WERI-Rb-1 (cell line): ENCODE measurements around the gene IGFL1.
"Not testable (repeated sequence)": the region's sequence is repeated elsewhere in the genome, so short reads cannot be mapped to it uniquely, and the experiment has no call there.

Experiments
- DNase-seq: peaks from one replicate; pipeline ENCODE4 v3.0.0-alpha.2; 2020
- H3K27ac ChIP-seq: fragments of 250-450 bp; sonication (Bioruptor Pico); 2 replicates; pipeline ENCODE4 v1.5.1; 2020; ENCODE audit warnings: mild to moderate bottlenecking, moderate library complexity
- H3K27me3 ChIP-seq: fragments of 250-450 bp; sonication (Bioruptor Pico); 2 replicates; pipeline ENCODE4 v1.5.1; 2021; ENCODE audit warnings: mild to moderate bottlenecking, low read depth, moderate library complexity; ENCODE audit not compliant: insufficient read depth, severe bottlenecking
- H3K36me3 ChIP-seq: fragments of 250-450 bp; sonication (Bioruptor Pico); 2 replicates; pipeline ENCODE4 v1.5.1; 2020; ENCODE audit warnings: mild to moderate bottlenecking, moderate library complexity
- H3K4me3 ChIP-seq: 2 replicates; pipeline ENCODE4 v1.5.1; 2011; ENCODE audit warnings: low read depth, mild to moderate bottlenecking, control low read depth, low read length
- H3K9me3 ChIP-seq: fragments of 250-450 bp; sonication (Bioruptor Pico); 2 replicates; pipeline ENCODE4 v1.5.1; 2021; ENCODE audit warnings: mild to moderate bottlenecking, moderate library complexity; ENCODE audit not compliant: severe bottlenecking
- CTCF ChIP-seq: IDR thresholded peaks from 2 replicates; pipeline ENCODE4 v1.5.1; 2011; ENCODE audit warnings: low read depth, mild to moderate bottlenecking, control low read depth, inconsistent platforms, low read length

The IGFL1 gene

DNA sequence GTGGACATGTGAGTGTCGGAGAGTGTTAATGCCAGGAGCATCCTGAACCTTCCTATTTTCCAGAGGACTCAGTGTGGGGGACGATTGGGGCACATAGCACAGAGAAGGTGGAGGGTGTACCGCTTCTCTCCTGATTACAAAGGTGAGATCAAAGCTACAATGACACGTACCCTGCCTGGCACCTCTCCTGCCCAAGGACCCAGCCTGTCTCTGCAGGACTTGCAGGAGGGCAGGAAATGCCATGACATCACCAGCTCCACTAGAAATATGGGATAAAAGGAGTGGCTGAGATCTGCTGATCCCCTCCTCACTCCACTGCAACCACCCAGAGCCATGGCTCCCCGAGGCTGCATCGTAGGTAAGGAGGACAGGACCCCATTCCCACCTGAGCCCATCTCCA is at the start of gene IGFL1:
Gene IGFL1, plus strand, starts transcription at position 301 of the 400 bp plus-strand sequence. Its CDS starts 33 bp downstream, at position 334.
- no peak within 1 kb of the TSS for H3K27ac ChIP-seq
- H3K27me3 ChIP-seq, result no peaks in the 10 kb centered on the region
- no peak for TF ChIP-seq CTCF
- DNase-seq, result no peak
- H3K4me3 ChIP-seq, result no peak within 1 kb of the TSS
- no peaks in the 10 kb centered on the region for H3K9me3 ChIP-seq
- H3K36me3 ChIP-seq, result no peaks in the 10 kb centered on the region

- H3K27ac ChIP-seq, result no peak overlapping the region
- no peak overlapping the region for H3K4me3 ChIP-seq
- H3K36me3 ChIP-seq, result no peaks in the 10 kb centered on the region
- no peak for DNase-seq
- H3K9me3 ChIP-seq, result no peaks in the 10 kb centered on the region
- no peaks in the 10 kb centered on the region for H3K27me3 ChIP-seq
- TF ChIP-seq CTCF, result no peak
These were observed 48.7 kb upstream of the IGFL1 start for GRCh38 chr19:46180701-46181387.

- H3K27ac ChIP-seq, result no peak overlapping the region
- DNase-seq, result no peak
- TF ChIP-seq CTCF, result no peak
These were observed 48.2 kb upstream of the IGFL1 start for GRCh38 chr19:46181388-46181779.

GRCh38 chr19:46182476-46182875 is 47.1 kb upstream of the IGFL1 start:
- no peak for TF ChIP-seq CTCF
- no peak overlapping the region for H3K27ac ChIP-seq

More at GRCh38 chr19:46181388-46181779, 48.2 kb upstream of the IGFL1 start:
- H3K36me3 ChIP-seq, result no peaks in the 10 kb centered on the region
- H3K4me3 ChIP-seq, result no peak overlapping the region
- H3K9me3 ChIP-seq, result no peaks in the 10 kb centered on the region
- H3K27me3 ChIP-seq, result no peaks in the 10 kb centered on the region

GRCh38 chr19:46184775-46185710 is 44.5 kb upstream of the IGFL1 start:
- H3K9me3 ChIP-seq, H3K4me3 ChIP-seq, H3K27ac ChIP-seq, H3K27me3 ChIP-seq, DNase-seq, H3K36me3 ChIP-seq: not testable (repeated sequence)

More at GRCh38 chr19:46182476-46182875, 47.1 kb upstream of the IGFL1 start:
- DNase-seq, result no peak
- no peaks in the 10 kb centered on the region for H3K36me3 ChIP-seq
- no peaks in the 10 kb centered on the region for H3K27me3 ChIP-seq
- no peak overlapping the region for H3K4me3 ChIP-seq
- no peaks in the 10 kb centered on the region for H3K9me3 ChIP-seq

DNA sequence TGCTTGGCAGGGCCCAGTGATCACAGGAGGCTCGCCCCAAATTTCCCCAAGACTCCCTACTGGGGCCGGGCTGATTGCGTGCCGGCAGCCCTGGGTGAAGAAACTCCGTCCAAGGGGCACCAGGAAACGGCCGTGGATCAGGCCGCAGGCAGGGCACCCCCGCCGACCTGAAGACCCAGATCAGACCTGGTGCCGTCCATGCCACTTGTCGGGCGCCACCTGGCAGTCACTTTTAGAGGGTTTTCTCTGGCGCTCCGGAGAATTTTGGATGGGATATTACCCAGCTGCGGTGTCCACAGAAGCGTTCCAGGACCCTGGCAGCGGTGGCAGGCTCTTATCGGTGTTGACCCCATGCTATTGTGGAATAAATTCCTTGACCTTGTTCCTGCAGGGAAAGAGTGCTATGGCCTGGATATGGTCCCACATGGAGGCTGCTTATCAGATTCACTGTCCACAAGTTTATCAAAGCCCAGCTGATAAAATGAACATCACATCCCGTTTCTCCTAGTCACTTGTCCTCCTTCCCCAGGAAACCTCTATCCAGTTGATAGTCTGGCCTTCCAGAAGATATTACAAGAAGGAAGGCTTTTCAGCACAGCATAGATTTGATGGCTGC is 43.3 kb upstream of the IGFL1 start:
- Histone ChIP-seq H3K9me3 (no peaks in the 10 kb centered on the region), H3K4me3 (no peak overlapping the region)

More for the DNA sequence above, 43.3 kb upstream of the IGFL1 start:
- TF ChIP-seq CTCF, result no peak
- DNase-seq, result no peak
- Histone ChIP-seq H3K27me3 (no peaks in the 10 kb centered on the region), H3K27ac (no peak overlapping the region), H3K36me3 (no peaks in the 10 kb centered on the region)
